ENCODE measurements around the gene SCYL1. TPM values are rescaled to one million over a fixed set of nuclear protein-coding genes. Genes with fewer than 3 reads are reported as not detected.
"Not testable (repeated sequence)": the region's sequence is repeated elsewhere in the genome, so short reads cannot be mapped to it uniquely, and the experiment has no call there.

Gene SCYL1
- polyA plus RNA-seq, 1 donor: 43.6 TPM

DNA sequence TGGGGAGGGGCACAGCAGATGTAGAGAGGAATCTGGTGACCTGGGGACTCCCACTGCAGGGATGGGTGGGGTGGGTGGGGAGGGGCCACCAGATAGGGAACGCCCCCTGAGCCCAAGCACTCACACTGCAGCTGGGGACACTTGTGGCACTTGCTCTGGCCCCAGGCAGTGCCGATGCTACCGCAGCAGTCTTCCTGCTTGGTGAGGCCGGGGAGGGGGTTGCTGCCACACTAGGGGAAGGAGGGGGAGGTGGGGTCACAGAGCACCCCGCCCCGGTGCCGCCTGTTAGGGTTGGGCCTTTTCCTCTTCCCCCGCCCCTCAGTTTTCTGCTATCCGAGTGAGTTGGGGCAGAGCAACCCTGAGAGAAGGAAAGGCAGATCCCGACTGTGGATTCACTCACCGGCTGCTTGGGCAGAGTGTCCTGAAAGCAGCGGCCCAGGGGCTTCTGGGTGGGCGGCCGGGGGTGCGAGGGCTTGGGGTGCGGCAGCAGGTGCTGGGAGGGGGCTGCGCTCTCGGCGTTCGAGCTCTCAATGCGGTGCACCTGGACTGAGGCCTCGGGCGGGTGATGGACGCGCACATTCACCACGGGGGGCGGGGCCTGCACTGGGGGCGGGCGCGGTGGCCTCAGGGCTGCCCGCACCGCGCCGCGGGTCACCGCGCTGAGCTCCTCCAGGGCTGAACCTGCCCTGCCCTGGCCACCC, 28.6 kb downstream of the SCYL1 start:
- no peak for DNase-seq (ENCODE audit: low read depth)

DNA sequence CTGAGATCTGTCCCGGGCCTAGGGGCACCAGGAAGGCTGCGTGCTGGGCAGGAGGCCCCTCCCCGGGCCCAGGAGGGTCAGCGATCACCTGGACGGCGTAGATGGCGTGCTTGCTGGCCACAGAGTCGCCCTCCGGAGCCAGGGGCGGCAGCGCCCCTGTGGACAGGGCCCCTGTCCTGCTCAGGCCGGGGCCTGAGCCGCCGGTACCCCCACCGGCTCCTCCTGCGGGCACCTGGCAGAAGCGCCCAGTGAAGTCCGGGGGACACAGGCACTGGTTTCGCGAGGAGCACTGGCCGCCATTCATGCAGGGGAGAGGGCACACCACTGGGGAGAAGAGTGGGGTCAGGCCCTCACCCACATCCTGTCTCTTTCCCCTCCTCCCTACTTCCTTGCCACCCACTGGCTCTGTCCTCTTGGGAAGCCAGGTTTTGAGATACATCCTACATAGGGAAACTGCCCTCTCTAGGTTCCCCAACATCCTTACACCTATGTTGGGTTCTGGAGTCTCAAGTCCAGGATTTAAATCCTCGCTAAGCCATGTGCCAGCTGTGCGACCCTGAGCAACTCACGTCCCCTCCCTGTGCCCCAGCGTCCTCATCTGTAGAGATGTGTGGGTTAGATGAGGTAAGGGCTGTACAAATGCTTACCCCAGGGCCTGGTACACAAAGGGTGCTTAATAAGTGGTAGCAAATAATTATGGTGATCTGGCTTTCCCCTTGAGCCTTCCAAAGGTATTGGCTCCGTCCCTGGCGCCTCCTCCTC, 29.4 kb downstream of the SCYL1 start:
- DNase-seq (ENCODE audit: low read depth): no peak

DNA sequence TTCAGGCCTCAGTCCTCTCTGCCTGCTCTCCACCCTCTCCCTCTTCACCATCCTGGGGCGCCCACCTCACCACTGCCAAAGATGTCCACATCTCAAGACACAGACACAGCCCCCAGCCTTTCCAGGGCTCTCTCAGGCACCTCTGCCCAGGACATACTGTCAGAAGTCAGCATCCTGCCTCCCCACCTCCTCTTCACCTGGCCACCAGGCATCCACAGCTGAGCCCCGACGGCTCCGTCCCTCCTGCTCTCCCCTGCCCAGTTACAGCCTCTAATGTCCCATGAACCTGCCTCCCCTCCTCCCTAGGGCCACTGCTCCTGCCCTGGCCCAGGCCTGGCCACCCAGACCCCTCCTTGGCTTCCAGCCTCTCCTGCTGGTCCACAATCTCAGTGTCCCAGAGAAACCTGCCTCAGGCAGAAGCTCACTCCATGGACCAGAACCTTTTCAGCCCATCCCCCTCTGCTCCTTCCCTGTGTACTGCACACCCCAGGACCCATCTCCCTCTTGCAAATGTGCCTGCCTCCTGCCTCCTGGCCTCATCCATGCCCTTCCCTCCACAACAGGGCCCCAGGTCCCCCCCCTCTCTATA, 30.1 kb downstream of the SCYL1 start:
- DNase-seq (ENCODE audit: low read depth): no peak

DNA sequence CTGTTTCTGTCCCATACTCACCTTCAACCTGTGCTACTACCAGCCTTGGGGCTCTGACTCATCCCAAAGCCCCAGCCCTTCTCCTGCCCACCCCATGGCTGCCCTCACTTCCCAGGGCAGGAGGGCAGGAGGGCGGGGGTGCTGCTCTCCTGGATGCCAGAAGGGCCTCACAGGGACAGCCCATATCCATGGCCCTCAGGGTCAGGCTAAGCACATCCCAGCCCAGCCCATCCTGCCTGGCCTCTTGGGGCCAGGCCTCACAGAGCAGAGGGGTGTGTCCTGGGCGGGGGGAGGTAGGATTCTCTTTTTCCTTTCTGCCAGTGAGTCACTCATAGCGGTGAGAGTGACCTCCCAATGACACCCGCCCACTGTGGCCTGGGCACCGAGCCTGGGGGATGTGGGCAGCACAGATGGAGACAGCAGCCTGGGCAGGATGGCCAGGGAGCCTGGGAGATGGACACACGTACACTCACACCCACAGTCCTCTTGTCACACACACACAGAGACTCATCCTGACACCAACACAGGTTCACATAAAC, 30.9 kb downstream of the SCYL1 start:
- DNase-seq (ENCODE audit: low read depth): no peak

DNA sequence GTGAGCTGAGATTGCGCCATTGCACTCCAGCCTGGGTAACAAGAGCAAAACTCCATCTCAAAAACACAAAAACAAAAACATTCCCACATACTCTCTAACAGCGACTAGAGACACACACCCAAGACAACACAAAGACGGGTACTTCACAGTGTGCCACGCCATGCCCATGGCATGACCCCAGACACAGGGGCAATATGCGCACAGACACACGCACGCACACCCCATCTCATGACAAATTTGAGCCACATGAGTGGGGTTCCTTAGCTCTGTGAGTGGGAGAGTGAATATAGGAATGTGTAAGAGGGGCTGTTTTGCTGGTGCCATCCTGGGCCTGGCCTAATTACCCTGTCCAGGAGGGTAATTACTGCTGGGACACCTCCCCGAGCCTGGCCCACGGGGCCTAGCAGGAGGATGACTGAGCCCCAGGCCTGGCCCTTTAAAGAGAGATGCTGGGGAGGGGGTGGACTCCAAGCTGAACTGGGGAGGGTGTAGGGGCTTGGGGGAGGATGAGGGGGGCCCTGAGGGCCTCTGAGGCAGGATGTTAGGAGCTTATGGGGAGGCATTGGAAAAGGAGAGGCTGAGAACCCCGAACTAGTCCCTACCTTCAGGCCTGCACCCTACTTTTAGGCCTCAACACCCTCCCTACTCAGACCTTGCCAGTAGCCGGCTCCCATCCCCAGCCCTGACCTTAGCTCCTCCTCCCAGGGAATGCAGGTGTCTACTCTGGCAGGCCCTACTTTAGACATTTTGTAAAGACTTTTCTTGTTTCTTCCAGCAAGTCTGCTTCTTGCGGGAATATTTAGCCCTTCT, 31.8 kb downstream of the SCYL1 start:
- DNase-seq (ENCODE audit: low read depth): no peak

DNA sequence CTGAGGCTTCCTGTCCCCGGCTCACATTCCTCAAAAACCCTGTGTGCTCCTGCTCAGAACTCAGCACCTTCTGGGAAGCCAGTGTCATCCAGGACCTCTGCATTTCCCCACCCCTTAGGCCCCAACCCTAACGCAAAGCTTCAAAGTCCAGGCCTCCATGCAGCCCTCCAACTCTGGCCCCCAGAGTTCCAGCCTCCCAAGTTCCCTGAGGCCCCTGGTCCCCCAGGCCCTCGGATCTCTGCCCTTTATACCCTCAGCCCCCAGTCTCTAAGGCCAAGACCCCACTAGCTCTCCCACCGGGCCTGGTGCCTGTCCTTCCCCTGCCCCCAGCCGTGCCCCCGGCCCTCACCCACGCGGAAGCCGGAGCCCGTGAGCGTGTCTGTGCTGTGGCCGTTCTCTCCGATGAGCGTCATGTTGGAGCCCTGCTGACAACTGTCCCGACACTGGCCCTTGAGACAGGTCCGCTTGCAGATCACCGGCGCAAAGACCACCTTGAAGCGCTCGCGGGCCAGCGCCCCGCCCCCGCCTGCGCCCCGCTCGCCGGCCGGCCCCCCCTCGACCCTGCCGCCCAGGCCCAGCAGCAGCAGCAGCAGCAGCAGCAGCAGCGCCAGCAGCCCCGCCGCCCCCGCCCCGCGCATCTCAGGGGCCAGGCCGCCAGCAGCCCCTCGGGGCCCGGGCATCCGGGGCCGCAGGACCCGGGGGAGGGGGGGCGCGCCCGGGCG, 32.6 kb downstream of the SCYL1 start:
- no peak for DNase-seq (ENCODE audit: low read depth)

DNA sequence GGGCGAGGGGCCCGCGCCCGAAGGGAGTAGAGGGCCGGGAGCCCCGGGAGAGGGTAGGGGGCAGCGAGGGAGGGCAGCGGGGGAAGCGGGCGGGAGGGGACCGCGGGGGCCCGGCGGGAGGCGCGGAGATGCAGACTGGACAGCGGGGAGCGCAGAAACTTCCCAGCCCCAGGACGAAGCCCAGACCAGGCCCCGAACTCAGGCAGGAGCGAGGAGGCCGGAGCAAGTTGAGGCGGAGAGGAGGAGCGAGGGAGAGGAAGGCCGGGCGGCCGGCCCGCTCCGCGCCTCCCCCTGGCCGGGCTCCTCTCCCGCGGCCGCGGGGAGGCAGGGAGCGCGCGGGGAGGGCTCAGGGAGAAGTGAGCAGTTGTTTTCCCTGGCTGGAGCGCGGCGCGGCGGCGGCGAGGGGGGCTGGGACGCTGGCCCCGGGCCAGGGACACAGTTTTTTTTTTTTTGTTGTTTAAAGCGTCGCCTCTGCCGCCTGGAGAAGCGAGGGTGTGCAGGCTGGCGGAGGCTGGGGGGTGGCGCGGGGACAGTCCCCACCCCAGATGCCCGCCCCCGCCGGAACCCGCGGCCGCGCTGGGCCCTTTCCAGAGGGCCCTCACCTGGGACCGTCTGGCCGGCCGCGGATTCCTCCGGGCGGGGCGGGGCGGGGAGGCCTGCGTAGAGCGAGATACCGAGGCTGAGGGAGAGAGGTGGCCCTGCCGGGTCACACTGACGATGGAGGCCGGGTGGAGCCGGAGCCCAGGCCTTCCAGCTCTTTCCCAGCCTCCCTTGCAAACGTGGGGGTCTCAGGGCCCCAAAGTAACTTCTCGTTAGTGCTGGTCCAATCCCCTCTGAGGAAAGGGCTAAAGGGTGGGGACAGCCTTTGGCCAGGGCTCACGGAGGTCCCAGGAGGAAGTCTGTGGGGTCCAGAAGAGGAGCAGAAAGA, 33.4 kb downstream of the SCYL1 start, which contains the start of gene LTBP3:
LTBP3 (minus strand) TSS at position 358 of the 928 bp plus-strand sequence. CDS start 400 bp downstream, outside the sequence.
- peak; percentile 62 for DNase-seq (ENCODE audit: low read depth)

DNA sequence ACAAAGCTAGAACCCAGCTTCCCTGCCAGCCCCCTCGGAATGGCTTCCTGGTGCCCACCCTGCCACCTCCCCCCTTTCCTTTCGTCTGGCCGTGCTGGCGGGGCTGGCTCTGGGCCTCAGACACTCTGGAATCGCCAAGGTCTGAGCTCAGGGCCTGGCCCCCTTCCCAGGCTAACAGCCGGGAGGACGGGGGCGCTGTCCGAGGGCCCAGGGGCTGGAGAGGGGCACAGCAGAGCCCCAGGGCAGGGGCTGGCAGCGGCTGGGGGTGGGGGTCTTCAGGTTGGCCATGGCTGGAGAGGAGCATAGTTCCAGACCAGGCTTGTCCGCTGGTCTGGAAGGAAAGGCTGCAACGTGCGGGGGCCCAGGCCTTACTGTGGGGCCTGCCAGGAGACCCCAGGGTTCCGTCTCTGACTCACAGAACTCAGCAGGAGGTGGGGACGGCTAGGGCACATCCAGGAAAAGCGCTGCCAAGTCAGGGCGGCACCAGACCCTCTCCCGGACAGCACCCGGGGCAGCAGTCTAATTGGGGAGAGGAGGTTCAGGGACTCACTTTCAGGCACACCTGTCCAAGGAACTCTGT, 34.1 kb downstream of the SCYL1 start:
- no peak for DNase-seq (ENCODE audit: low read depth)

DNA sequence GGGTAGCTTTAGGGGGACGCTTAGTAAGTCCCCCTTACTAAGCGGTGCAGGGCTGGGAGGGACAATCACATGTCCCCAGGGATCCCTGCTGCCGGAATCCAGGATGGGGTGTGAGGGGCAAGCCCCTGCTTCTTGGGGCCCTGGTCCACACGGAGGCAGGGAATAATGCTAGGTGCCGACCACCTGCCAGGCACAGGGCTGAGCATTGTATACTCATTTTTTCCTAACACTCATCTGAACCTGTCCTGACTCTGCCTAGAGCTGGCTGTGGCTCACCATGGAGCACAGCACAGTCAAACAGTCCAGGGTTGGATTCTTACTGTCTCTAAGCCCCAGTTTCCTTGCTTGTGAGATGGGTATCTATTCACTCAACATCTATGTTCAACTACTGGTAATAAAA, 34.7 kb downstream of the SCYL1 start:
- no peak for DNase-seq (ENCODE audit: low read depth)

DNA sequence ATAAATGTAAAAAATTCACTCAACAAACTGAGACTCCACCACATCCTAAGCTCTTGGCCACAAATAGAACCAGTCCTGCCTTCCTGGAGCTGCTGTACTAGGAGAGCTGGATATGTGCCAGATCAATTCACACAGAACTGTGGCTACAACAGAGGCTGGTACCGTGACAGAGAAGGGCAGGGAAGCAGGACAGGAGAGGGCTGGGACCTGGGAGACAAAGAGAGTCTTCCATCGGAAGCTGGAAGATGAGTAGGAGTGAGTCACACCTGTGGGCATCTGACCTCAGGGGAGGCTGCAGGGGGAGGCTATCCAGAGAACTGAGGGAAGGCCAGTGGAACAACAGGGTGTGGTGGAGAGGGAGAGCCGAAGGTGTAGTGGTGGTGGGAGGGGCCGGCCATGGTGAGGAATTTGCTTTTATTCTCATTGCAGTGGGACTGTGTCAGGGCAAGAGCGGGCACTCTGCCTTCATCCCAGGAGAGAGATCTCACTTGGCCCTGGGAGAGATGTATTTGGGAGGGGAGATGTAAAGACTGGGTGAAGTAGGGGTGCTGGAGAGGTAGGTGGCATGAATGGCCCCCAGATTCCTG, 35.2 kb downstream of the SCYL1 start:
- no peak for DNase-seq (ENCODE audit: low read depth)

DNA sequence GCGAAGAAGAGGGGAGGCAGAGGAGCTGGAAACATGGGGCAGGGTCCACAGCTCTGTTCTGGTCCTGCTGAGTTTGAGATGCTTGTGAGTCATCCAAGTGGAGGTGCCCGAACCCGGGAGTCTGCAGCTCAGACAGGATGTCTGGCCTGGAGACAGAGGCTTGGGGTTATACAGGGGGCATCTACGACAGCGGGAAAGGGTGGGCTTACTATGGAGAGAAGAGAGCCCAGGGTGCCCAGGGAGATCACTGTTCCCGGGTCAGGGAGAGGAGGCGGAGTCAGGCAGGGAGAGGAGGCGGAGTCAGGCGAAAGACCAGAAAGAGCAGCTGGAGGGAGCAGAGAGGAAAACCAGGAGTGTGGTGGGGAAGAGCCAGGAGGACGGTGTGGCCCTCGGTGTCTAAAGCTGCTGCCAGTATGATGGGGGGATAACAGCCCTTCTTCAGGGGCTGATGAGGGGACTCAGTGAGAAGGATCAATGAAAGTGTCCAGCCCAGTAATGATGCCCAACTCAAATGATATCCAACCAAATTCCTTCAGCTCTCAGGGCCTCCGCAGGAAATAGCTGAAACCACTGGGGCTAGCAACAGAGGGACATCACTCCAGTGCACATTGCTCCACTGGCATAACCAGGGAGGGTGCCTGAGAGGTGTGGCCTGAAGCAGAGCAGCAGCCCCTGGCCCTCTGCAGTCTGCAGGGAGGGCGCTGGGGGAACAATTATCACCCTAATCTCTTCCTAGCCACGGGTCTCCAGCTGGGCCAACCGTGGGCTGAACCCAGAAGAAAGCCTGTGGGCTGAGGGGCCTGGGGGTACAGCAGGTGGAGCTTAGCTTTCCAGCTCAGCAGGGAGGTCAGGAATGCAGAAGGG, 35.9 kb downstream of the SCYL1 start:
- no peak for DNase-seq (ENCODE audit: low read depth)

DNA sequence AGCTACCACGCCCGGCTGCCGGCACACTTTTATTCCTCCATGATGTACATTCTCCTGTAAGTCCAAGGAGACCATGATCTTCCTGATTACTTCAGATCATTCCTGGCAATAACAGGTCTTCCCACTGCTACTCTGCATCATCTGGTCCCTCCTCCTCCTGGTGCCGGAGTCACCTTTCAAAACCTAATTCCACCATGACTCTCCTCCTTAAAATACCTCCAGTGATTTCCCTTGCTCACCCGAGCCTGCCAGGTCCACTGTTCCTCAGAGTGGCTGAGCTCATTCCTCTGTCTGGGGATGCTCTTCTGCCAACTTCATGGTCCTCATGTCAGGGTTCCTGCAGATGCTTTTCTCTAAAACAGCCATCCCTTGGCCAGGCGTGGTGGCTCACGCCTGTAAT, 37.1 kb downstream of the SCYL1 start:
- no peak for DNase-seq (ENCODE audit: low read depth)

DNA sequence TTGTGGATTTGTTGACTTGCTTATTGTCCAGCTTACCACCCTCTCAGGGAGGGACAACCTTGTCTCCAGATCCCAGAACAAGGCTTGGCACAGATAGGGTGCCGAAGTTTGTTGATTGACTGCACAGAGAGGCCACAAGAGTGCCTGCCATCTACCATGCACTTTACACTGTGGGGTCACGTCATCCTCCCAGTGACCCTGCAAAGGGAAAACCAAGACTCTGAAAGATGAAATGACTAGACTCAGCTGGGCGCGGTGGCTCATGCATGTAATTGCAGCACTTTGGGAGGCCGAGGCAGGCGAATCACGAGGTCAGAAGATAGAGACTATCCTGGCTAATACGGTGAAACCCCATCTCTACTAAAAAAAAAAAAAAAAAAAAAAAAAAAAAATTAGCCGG, 37.9 kb downstream of the SCYL1 start:
- no peak for DNase-seq (ENCODE audit: low read depth)

DNA sequence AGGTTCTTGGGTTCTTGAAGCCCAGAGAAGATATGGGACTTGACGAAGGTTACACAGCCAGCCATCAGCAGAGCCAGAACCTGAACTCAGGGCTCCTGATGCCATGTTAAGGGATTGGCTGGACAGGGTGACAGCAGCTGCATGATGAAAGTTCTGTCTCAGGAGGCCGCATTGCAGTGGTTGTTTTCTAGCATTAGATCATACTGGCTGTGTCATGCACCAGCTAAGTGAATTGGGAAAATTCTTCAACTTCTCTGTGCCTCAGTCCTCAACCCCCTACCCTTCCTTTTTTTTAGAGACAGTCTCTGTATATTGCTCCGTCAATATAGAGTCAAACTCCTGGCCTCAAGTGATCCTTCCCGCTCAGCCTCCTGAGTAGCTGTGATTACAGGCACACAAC, 38.7 kb downstream of the SCYL1 start:
- no peak for DNase-seq (ENCODE audit: low read depth)

DNA sequence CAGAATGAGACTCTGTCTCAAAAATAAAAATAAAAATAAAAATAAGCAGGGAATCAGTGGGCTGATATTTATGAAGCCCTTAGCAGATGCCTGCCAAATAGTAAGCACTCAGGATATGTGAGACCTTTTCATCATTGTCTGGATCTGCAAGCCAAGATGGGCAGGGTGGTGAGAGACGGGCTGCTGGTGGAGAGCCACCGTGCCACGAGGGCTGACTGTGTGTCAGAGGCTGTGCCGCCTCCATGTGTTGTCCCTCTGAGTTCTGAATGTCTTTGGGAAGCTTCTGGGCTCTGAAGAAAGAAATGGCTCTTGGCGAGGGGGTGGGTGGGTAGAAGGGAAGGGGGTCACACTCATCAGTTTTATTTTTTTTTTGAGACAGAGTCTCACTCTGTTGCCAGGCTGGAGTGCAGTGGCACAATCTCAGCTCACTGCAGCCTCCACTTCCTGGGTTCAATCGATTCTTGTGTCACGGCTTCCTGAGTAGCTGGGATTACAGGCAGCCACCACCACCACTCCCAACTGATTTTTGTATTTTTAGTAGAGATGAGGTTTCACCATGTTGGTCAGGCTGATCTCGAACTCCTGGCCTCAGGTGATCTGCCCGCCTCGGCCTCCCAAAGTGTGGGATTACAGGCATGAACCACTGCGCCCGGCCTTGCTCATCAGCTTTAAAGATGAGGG, 40.1 kb downstream of the SCYL1 start:
- DNase-seq (ENCODE audit: low read depth): not testable (repeated sequence)

DNA sequence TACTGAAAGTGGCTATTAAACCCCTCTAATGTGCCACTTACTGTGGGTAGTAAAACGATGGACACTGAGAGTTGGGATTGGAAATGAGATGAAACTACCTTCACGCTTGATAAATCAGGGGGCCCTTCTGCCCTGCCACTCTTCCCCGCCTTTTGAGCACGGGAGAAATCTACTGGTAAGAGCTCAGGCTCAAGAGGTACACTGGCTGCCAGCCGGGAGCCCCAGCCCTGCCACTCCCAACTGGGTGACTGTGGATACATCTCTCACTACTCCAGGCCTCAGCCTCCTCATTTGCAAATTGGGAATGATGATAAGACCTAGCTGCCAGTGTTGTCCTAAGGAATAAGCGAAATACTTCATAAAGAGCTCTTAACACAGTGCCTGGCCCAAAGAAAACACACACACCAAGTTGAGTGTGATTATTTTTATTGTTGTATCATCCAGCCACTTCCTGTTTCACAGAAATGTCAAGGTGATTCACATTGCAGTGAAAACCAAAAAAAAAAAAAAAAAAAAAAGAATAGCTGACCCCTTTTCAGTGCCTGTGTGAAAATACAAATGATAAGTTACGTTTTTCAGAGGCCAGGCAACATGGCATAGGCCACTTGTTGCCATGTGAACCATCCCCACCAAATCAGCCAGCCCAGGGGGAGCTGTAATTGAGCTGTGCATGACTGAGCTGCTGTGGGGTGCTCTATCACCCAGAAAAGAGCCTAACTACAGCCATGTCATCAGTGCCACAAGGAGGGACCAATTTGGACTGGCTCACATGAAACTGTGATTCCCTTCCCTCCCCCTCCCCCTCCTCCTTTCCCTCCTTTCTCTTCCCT, 41.0 kb downstream of the SCYL1 start:
- no peak for DNase-seq (ENCODE audit: low read depth)
